ENCODE measurements around the gene ARGLU1.
"Not testable (repeated sequence)": the region's sequence is repeated elsewhere in the genome, so short reads cannot be mapped to it uniquely, and the experiment has no call there.

The ARGLU1 gene

DNA sequence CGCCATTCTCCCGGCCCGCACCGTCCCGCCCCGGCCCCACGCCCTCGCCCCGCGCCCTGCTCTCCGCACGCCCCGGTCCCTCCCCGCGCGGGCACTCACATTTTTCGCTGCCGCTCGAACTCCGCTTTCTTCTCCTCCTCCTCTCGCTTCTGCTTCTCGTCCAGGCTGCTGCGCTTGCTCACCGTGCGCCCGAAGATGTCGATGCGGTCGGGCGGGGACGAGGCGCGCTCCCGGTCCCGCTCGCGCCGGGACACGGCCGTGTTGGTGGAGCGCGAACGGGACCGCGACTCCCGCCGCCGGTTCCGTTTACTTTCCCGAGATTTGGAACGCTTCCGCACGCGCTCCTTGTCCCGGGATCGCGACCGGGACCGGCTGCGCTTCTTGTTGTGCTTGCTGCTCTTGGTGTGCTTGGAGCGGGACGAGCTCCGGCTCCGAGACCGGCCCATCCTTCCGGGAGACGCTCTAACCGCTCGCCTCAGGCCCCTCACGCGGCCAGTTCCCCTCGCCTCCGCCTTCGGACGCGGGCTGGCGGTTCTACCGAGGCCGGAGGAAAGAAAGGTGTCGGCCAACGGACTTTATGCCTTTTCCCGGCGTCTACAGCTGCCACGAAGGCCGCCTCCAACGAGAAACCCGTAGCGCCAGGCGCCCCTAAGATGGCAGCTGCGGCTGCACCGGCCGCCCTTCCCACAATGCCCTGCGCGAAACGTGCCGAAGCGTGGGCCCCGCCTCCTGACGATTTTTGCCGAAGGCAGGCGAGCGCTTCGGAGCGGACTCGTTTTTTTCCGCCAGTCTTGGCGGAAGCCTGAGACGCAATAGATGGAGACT, at the start of gene ARGLU1:
Gene ARGLU1, minus strand, starts transcription at position 664 of the 825 bp plus-strand sequence. Its CDS starts 218 bp downstream, at position 446.
- DNase-seq: peak; percentile 96

- DNase-seq: no peak
These were observed 49.6 kb upstream of the ARGLU1 start for GRCh38 chr13:106617561-106617960.

DNA sequence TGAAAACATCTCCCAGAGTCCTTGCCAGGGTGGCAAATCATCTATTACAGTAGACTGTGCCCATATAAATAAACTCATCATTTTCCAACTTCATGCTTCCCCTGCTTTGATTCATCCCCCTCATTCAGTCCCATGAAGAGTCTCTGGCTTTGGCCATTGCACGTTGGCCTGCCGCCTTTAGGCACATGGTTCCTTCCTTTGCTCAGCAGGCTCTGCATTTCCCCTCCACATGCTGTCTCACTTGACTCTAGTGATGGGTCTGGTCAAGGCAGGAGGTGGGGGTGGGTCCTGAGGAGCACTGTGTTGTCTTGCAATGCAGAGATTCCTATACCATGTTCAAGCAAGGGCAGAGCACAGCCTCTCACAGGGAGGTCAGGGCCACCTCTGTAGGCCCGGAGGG, 48.8 kb upstream of the ARGLU1 start:
- DNase-seq: no peak

GRCh38 chr13:106614874-106615273, 46.9 kb upstream of the ARGLU1 start:
- DNase-seq: no peak

DNA sequence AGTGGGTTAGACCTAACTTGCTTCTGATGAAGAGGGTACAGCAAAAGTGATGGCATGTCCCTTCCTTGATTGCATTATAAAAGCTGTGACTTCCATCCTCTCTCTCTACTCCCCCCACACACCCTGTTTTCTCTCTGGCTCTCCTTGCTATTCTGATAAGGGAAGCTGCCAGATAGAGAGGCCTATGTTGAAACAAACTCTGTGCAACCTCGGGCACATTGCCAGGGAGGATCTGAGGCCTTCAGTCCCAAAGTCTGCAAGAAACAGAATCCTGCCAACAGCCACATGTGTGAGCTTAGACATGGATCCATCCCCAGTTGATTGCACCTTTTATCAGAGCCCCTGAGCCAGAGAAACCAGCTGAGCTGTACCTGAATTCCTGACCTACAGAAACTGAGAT, 44.8 kb upstream of the ARGLU1 start:
- no peak for DNase-seq

GRCh38 chr13:106610486-106610885, 42.5 kb upstream of the ARGLU1 start:
- no peak for DNase-seq

- DNase-seq: peak; percentile 28
These were observed 41.2 kb upstream of the ARGLU1 start for GRCh38 chr13:106609116-106609515.

DNA sequence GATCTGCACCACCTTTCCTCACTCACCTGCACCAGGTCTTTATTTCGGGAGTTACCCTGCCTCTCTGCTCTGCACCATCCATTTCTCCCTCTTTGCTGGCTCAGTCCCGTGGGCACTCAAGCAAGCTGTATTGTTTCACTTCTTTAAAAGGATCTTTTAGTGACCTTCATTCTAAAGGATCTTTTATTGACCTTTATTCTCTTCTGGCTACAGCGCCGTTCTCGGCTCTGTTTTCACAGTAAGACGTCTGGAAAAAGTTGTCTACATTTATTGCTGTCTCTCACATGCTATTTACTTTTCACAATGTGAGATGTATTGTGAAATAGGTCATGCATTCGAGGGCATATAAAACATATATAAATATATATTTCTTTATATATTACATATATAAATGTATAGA, 35.6 kb upstream of the ARGLU1 start:
- DNase-seq: no peak

DNA sequence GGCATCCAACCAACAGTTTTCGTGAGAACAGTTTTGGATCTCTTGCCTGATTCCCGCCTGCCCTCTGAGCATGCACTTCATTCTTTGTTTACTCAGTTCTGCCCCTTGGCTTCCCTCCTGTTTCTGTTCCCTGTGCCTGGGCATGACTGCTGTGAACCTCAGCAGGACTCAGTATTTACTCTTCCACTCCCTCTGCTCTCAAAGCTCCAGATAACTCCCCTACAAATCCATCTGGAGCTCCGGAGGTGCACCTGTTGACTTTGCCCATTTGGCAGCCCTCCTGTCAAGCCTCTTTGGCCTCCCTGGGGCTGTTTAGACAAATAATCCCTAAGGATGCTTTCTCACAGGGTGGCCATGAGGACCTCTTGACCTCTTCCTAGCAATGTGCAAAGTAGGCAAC, 34.2 kb upstream of the ARGLU1 start:
- DNase-seq: peak; percentile 61

- no peak for DNase-seq
These were observed 33.6 kb upstream of the ARGLU1 start for GRCh38 chr13:106601489-106601888.

- DNase-seq: not testable (repeated sequence)
These were observed 32.8 kb upstream of the ARGLU1 start for GRCh38 chr13:106600798-106601135.

DNA sequence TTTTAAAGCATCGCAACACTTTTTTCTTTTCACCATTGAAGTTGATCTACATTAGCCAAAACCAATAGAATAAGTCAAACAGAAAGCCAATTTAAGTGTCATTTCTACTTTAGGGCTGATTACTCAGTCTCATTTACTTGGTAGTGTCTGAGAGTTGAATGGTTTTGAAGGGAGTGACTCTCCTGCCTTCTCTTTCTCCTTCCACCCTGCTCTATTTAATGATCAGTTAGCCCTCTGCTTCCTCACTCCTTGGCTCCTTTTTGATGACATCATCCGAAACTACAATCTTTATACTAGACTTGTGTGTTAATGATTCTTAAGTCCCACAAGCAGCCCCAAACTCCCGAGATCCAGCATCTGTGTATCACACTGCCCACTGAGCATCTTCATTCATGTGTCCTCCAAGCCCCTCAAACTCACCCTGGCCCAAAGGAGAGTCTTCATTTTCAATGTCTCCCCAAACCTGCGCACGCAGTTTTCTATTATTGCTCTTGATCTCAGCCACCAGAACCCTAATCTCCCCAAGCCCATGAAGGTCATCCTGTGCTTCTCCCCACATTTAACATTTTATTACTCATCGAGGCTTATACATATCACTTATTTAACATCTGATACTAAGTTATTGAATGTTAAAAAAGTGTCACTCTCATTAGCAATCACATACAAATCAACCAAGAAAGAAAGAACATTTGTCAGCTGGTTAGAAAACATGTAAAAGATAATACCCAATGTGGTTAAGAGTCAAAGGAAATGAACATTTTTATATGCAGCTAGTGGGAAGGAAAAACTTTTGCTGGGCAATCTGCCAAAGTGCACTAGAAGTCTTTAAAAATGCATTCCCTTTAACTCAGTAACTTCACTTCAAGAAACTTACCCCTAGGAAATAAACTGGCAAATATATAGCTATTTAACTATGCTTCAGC, 32.2 kb upstream of the ARGLU1 start:
- DNase-seq: no peak

DNA sequence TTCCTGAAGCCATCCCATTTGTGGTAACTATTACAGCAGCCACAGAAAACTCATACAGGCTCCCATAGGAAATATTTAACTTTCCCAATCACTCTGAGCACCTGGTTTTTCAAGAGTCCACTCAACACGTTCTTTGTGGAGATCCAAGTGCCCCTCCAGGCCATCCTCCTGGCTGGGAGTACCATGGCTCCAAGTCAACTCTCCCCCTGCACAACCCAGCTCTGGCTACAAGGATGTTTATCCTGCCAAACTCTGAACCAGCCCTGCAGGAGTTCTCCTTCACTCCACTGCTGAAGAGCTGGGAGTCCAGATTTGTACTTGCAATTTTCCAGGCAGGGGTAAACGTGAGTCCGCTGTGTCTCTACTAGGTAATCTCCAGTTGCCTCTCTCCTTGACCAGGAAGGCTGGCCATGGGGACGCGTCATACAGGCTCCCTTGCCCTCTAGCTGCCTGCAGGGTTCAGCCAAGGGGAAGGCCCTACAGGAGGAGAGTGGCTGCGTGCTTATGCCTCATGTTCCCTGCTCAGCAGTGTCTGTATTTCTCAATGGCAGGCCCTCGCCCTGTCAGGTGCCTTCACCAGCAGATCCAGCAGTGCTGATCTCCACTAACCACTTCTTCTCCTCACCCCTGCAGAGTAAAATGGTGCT, 29.9 kb upstream of the ARGLU1 start:
- DNase-seq: no peak

- DNase-seq: no peak
These were observed 29.2 kb upstream of the ARGLU1 start for GRCh38 chr13:106597186-106597585.

DNA sequence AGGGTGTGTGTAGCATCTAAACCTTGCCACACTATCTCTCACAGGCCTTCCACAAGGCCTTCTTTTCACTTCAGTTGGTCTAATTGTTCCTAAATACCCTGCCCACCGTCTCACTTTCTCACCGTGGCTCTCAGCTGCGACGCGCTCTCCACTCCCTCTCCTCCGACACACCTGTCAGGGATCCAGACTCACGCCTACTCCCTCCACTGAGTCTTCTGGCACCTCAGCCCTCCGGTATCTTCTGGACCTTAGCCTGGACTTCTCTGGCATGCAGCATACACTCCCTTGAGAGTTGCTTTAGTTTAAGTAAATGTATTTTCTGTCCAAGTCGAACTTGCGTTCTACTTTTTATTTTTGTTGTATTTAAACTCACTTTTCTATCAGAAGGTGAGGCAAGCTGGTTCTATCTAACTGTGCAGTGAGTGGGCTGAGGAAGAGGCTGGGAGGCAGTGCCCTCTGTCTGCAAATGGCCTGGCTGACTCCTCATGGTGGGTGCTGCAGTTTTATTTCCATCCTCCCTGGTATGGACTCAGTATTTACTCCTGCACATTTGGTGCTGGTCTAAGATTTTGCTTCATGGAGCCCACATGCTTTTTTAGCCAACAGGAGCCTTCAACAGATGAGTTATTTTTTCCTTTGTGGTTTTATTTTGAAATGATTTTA, 28.5 kb upstream of the ARGLU1 start:
- no peak for DNase-seq

DNA sequence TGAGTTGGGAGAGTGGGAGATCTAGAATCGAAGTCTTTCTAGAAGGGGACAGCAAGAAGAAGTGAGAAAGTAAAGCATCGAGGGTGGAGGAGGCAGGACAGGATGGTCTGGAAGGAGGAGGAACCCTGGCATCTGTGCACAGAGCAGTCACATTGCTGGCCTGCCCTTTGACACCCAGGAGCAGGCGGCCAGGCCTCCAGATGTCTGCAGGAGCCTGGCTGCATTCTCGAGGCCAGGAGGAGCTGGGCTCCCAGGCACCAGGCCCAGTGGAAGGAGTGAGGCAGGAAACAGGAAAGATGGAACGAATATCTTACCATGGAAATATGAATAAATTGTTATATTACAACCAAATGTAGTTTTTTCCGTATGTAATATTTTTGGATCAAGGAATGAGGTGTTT, 27.7 kb upstream of the ARGLU1 start:
- no peak for DNase-seq

DNA sequence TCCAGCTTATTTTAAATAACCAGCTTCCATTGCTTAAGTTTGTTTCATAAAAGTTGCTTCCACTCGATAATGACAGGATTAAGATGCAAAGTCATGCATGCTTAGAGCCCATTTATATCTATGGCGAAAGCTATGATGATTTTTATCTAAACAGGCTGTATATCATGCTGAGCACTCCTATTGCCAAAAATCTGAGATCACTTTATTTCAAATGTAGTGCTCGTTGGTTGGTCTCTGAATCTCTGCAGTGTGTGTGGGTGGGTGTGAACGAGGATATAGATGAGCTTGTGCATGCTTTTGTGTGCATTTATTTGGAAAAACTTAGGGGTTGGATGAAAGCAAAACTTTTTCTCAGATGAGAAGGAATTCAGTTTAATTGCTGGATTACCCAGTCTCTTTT, 27.0 kb upstream of the ARGLU1 start:
- DNase-seq: no peak

DNA sequence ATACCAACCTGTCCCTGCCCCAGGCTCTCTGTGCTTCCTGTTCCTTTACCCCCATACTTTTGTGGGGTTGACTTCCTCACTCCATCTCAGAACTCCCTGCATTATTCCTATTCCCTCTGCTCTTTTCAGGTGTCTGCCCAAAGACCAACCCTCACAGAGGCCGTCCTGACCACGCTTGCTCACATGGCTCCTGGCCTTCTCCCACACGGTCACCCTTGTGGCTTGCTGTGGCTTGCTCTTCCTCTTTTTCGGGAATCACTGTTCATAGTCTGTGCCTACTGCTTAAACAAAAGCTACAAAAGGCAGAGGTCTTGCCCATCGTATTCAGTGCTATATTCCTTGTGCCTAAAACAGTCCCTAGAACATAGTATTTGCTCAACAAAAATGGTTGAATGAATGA, 25.2 kb upstream of the ARGLU1 start:
- DNase-seq: no peak

DNA sequence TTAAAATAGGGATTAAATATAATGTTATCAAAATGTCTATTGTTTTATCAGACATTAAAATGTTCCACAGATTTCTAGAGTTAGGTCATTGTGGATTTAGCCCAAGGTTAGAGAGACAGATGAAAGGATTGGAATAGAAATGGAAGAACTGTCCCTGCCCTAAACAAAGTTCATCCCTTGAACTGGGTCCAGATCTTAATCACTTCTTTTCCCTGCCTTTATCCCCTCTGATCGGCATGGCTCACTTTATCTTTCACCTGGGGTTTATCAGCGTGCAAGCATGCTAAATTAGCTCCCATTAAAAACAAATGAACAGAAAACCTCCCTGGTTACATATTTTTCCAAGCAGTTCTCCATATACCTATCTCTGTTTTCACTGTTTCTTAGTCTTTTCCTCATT, 23.4 kb upstream of the ARGLU1 start:
- DNase-seq: no peak

- DNase-seq: no peak
These were observed 21.8 kb upstream of the ARGLU1 start for GRCh38 chr13:106589716-106590115.

DNA sequence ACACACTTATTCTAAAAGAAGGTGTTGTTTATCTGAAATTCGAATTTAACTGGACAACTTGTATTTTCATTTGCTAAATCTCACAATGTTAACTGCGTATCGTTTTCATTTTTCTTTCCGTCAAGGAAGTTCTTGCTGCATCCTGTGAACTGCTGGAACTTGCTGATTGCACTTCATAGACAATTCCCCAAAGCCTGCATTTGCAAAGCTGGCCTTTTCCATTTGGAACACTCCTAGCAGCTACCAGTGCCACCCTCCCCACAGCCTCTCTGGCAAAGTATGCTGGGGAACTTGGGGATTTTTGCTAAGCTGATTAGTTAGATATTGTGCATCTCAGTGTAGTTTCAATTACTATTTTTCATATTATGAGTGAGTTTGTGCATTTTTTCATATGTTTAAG, 20.4 kb upstream of the ARGLU1 start:
- DNase-seq: no peak

GRCh38 chr13:106587787-106588186, 19.9 kb upstream of the ARGLU1 start:
- DNase-seq: peak; percentile 46

GRCh38 chr13:106586648-106587166, 18.8 kb upstream of the ARGLU1 start:
- DNase-seq: no peak

Data from COR-L47 (cell line).